Vagina (tissue), 2 donors: ENCODE data around the gene LHFPL3. TPM values are rescaled to one million over a fixed set of nuclear protein-coding genes. Genes with fewer than 3 reads are reported as not detected.

Source experiments
- DNase-seq, 2 donors: peaks; one replicate each; pipeline ENCODE4 v3.0.0-alpha.2; 2017; ENCODE audit errors: extremely low spot score in 2 of 2
- H3K27ac ChIP-seq: fragments of 200-600 bp; sonication (generic); one replicate; pipeline ENCODE4 v1.5.1; 2019
- H3K27me3 ChIP-seq: fragments of 200-600 bp; sonication (generic); one replicate; pipeline ENCODE4 v1.5.1; 2019
- H3K36me3 ChIP-seq, 2 donors: fragments of 200-600 bp; sonication (generic); one replicate each; pipeline ENCODE4 v1.5.1; 2017 to 2019
- H3K4me1 ChIP-seq: fragments of 200-600 bp; sonication (generic); one replicate; pipeline ENCODE4 v1.5.1; 2019
- H3K4me3 ChIP-seq, 2 donors: fragments of 200-600 bp; sonication (generic); 1 replicate in 1 of 2; 2 replicates in 1 of 2; pipeline ENCODE4 v1.5.1; 2016 to 2019
- H3K9me3 ChIP-seq: fragments of 200-600 bp; sonication (generic); one replicate; pipeline ENCODE4 v1.5.1; 2019
- CTCF ChIP-seq, 3 experiments: fragments of 450-650 bp in 2 of 3; fragments of 200-600 bp in 1 of 3; sonication (generic) in 1 of 3; IDR thresholded peaks; one replicate each; pipeline ENCODE4 v1.5.1; 2017 to 2019; ENCODE audit warnings: antibody characterized with exemption in 3 of 3, mild to moderate bottlenecking in 2 of 3, moderate library complexity in 2 of 3
- POLR2A ChIP-seq, 2 donors: fragments of 450-650 bp; IDR thresholded peaks; one replicate each; pipeline ENCODE4 v1.6.1; 2017; ENCODE audit warnings: antibody characterized with exemption in 2 of 2, mild to moderate bottlenecking in 2 of 2, moderate library complexity in 2 of 2
- POLR2AphosphoS5 ChIP-seq, 2 donors: sonication (generic); formaldehyde crosslinking; IDR thresholded peaks; one replicate each; pipeline ENCODE4 v1.9.0; 2017; ENCODE audit warnings: antibody characterized with exemption in 2 of 2, mild to moderate bottlenecking in 2 of 2, low read depth in 1 of 2; ENCODE audit not compliant: insufficient read depth in 1 of 2
- intact Hi-C: fragments of 100-400 bp; cut with DNase I; formaldehyde crosslinking; loops from one replicate; pipeline ENCODE4 v1.15.1; 2023
- total RNA-seq: library from RNA; depleted of rRNA; stranded (reverse); fragments of >200 nt; gene quantifications from one replicate; pipeline ENCODE4 v1.2.3, GENCODE V29; 2016

The LHFPL3 gene
- total RNA-seq, 1 donor from 2014 or later = not detected

- peaks cover under 1% of the 10 kb centered on the region for H3K4me1 ChIP-seq
- no peaks in the 10 kb centered on the region for H3K9me3 ChIP-seq
- H3K36me3 ChIP-seq = no peaks in the 10 kb centered on the region
- no peak for DNase-seq
- H3K27me3 ChIP-seq = no peaks in the 10 kb centered on the region
- no peak overlapping the region for H3K4me3 ChIP-seq
- H3K27ac ChIP-seq = no peak overlapping the region
- no peak for TF ChIP-seq CTCF (IDR thresholded peaks at IDR 0.05)
- no peak for TF ChIP-seq POLR2AphosphoS5 (IDR thresholded peaks at IDR 0.05; ENCODE audit: insufficient read depth in 1 of 2, low read depth in 1 of 2)
- no peak for TF ChIP-seq POLR2A (IDR thresholded peaks at IDR 0.05)
- intact Hi-C loops = no loop called here
Observed at GRCh38 chr7:104814671-104815400, 486.4 kb downstream of the LHFPL3 start.

- Histone ChIP-seq H3K4me1 (peaks cover 7% of the 10 kb centered on the region), H3K9me3 (no peaks in the 10 kb centered on the region), H3K4me3 (no peak overlapping the region), H3K27me3 (no peaks in the 10 kb centered on the region), H3K27ac (no peak overlapping the region), H3K36me3 (no peaks in the 10 kb centered on the region)
- no peak for DNase-seq
- intact Hi-C loops = no loop called here
- TF ChIP-seq CTCF (IDR thresholded peaks at IDR 0.05) (no peak), POLR2AphosphoS5 (IDR thresholded peaks at IDR 0.05; ENCODE audit: insufficient read depth in 1 of 2, low read depth in 1 of 2) (no peak), POLR2A (IDR thresholded peaks at IDR 0.05) (no peak)
Observed at GRCh38 chr7:104816537-104816936, 488.1 kb downstream of the LHFPL3 start.

DNA sequence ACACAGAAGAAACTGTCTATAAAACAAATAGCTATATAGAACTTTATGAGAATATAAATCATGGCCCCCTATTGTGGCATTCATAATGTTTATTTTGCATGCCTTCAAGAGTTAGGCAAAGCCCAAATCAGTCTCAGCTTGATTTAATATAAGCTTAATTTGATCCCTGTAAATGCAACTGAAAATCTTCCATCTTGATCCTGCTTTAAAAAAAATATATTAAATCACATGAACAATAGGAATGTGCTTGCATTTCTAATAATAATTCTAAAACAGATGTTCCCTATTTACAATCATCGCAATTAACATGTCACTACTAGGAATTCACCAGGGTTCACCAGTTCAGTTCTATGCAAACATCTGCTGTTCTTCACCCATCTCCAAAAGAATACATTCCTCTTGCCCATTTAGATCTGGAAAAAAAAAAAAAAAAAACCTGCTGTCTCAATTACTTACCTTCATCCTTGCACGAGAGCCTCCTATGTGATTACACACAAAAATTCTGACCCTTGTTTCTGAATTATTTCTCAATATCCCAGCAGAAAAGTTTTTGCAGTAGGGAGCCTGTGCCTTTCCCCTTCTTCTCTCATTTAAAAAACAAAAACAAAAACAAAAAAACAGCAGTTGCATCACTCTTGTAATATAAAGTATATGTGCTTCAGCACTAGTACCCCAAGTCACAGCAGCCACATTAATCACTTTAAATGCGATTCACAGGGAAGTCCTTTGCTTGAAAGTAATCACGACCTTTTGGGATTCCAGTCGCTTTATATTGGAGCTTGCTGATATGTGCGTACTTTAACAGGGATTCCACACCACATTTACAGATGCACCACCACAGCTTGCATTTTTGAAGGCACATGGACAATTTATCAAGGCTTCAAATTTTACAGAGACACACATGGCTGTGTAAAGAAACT is 490.8 kb downstream of the LHFPL3 start:
- no peak for DNase-seq
- Histone ChIP-seq H3K27ac (no peak overlapping the region), H3K4me1 (peaks cover 7% of the 10 kb centered on the region), H3K9me3 (no peaks in the 10 kb centered on the region), H3K27me3 (no peaks in the 10 kb centered on the region), H3K36me3 (no peaks in the 10 kb centered on the region), H3K4me3 (no peak overlapping the region)
- intact Hi-C loops = no loop called here
- no peak for TF ChIP-seq CTCF (IDR thresholded peaks at IDR 0.05)
- no peak for TF ChIP-seq POLR2AphosphoS5 (IDR thresholded peaks at IDR 0.05; ENCODE audit: insufficient read depth in 1 of 2, low read depth in 1 of 2)
- no peak for TF ChIP-seq POLR2A (IDR thresholded peaks at IDR 0.05)

DNA sequence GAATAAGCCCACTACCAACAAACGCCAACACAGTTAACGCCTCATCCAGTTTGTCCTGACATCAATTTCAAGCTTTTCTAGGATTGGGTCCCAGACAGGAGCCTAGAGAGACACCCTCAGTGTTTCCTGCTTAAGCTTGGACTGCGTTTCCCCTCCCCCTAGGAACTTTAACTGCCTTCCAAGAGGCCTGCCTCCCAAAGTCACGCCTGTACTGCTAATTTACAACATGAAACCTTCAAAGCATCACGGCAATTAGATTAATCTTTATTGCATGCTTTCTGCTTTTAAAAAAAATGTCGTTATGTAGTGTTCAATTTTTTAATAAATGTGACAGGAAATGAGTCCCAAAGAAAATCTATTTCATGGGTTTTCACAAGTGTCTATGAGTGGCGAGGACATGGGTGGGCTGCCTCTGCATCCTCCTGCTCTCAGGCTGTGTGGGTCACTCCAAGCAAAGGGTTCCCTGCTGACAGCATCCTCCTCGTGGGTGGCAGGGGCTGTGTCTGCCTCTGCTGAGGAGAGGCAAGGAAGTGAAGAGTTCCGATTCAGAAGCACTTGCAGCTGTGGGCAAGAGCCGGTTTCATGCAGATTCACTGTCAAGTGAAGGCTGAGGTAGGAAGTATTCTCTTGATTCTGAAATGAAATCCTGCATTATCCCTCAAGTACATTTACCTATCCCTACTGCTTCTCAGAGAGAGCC is 492.6 kb downstream of the LHFPL3 start:
- Histone ChIP-seq H3K9me3 (no peaks in the 10 kb centered on the region), H3K4me1 (peaks cover 7% of the 10 kb centered on the region), H3K27ac (no peak overlapping the region), H3K27me3 (no peaks in the 10 kb centered on the region), H3K4me3 (no peak overlapping the region), H3K36me3 (no peaks in the 10 kb centered on the region)
- intact Hi-C loops = no loop called here
- DNase-seq = no peak
- TF ChIP-seq CTCF (IDR thresholded peaks at IDR 0.05) (no peak), POLR2AphosphoS5 (IDR thresholded peaks at IDR 0.05; ENCODE audit: insufficient read depth in 1 of 2, low read depth in 1 of 2) (no peak)
